ENCODE measurements around the gene KRT3.

KRT3 gene

GRCh38 chr12:52827499-52828090 is 31.7 kb upstream of the KRT3 start:
- DNase-seq, result no peak

- no peak for DNase-seq
Measured at GRCh38 chr12:52826611-52827498, 30.9 kb upstream of the KRT3 start.

- no peak for DNase-seq
Measured at GRCh38 chr12:52825961-52826360, 30.0 kb upstream of the KRT3 start.

GRCh38 chr12:52824741-52825410 is 29.0 kb upstream of the KRT3 start:
- DNase-seq, result no peak

- DNase-seq, result no peak
Measured at GRCh38 chr12:52823761-52824450, 28.0 kb upstream of the KRT3 start.

GRCh38 chr12:52822771-52823510 is 27.0 kb upstream of the KRT3 start:
- no peak for DNase-seq

- no peak for DNase-seq
Measured at GRCh38 chr12:52821826-52822660, 26.1 kb upstream of the KRT3 start.

- no peak for DNase-seq
Measured at GRCh38 chr12:52821071-52821730, 25.3 kb upstream of the KRT3 start.

- no peak for DNase-seq
Measured at GRCh38 chr12:52820521-52820920, 24.6 kb upstream of the KRT3 start.

- DNase-seq, result no peak
Measured at GRCh38 chr12:52819731-52820510, 24.0 kb upstream of the KRT3 start.

- no peak for DNase-seq
Measured at GRCh38 chr12:52818887-52819420, 23.0 kb upstream of the KRT3 start.

GRCh38 chr12:52818388-52818787 is 22.5 kb upstream of the KRT3 start:
- DNase-seq, result no peak

- no peak for DNase-seq
Measured at GRCh38 chr12:52817699-52818238, 21.9 kb upstream of the KRT3 start.

- DNase-seq, result no peak
Measured at GRCh38 chr12:52817003-52817698, 21.2 kb upstream of the KRT3 start.

- no peak for DNase-seq
Measured at GRCh38 chr12:52815676-52816588, 20.0 kb upstream of the KRT3 start.

- DNase-seq, result no peak
Measured at GRCh38 chr12:52815161-52815560, 19.2 kb upstream of the KRT3 start.

- no peak for DNase-seq
Measured at GRCh38 chr12:52814710-52815155, 18.8 kb upstream of the KRT3 start.

Data from right kidney (tissue), 1 donor.